K562 (cell line): ENCODE measurements around the gene PRPF8. TPM values are rescaled to one million over a fixed set of nuclear protein-coding genes. Genes with fewer than 3 reads are reported as not detected.

Source experiments
- ATAC-seq: fragments of 200-7000 bp; cut with Tn5 transposase; 3 replicates; pipeline ENCODE4 v1.9.1; 2020; ENCODE audit warnings: moderate library complexity
- BruUV-seq: library from RNA; stranded (reverse); fragments of 400-500 nt; replicated peaks from 2 replicates; lab custom pipeline; 2021; lab: Mats Ljungman, UMichigan
- CTCF ChIA-PET: fragments of 300-600 bp; formaldehyde crosslinking; extraction: SDS; loops from one replicate; lab custom pipeline; 2021; ENCODE audit warnings: low intra/inter-chr PET ratio; lab: Yijun Ruan, JAX
- POLR2A ChIA-PET: fragments of 300-600, 350-650 bp; sonication (Branson Sonifier 250); formaldehyde crosslinking; extraction: SDS; loops from one replicate; lab custom pipeline; 2021; ENCODE audit warnings: antibody characterized with exemption, inconsistent platforms; lab: Yijun Ruan, JAX
- DNase-seq, 4 experiments: peaks; one replicate each; pipeline versions ENCODE4 v3.0.0 to v3.0.0-alpha.2; 2011 to 2018; ENCODE audit warnings: low spot score in 3 of 4, mixed read lengths in 3 of 4; ENCODE audit errors: extremely low read depth in 1 of 4
- FAIRE-seq: peaks from 2 replicates; lab custom pipeline; 2011; peaks lifted over from hg19 to GRCh38; lab: Jason Lieb, UNC
- H2AFZ ChIP-seq: 2 replicates; pipeline ENCODE4 v1.6.0; 2011; ENCODE audit warnings: low read depth, low read length, control low read depth, inconsistent platforms
- H3K27ac ChIP-seq: fragments of 200-600 bp; 3 replicates; pipeline ENCODE4 v1.8.0; 2011; ENCODE audit warnings: low read depth, mild to moderate bottlenecking, control low read depth, inconsistent platforms, low read length, moderate library complexity, mixed read lengths; ENCODE audit errors: extremely low read depth
- H3K27me3 ChIP-seq, 2 experiments: fragments of 300-600 bp in 1 of 2; 2 replicates in 1 of 2; 3 replicates in 1 of 2; pipeline versions ENCODE4 v1.6.0 to v1.8.0; 2011; ENCODE audit warnings: inconsistent platforms in 2 of 2, low read length in 2 of 2, mild to moderate bottlenecking in 1 of 2, mixed read lengths in 1 of 2, moderate library complexity in 1 of 2; ENCODE audit not compliant: control insufficient read depth in 2 of 2, insufficient read depth in 2 of 2
- H3K36me3 ChIP-seq: fragments of 300-600 bp; 3 replicates; pipeline ENCODE4 v1.8.0; 2011; ENCODE audit warnings: mild to moderate bottlenecking, low read length, inconsistent platforms; ENCODE audit not compliant: control insufficient read depth, insufficient read depth
- H3K4me1 ChIP-seq, 2 experiments: fragments of 200-600 bp in 1 of 2; replicated peaks in 1 of 2; 2 replicates in 1 of 2; 3 replicates in 1 of 2; pipeline versions ENCODE4 v1.5.1 to v1.8.0; 2011; ENCODE audit warnings: inconsistent platforms in 2 of 2, low read length in 2 of 2, mild to moderate bottlenecking in 1 of 2, mixed read lengths in 1 of 2, moderate library complexity in 1 of 2; ENCODE audit not compliant: control insufficient read depth in 2 of 2, insufficient read depth in 2 of 2
- H3K4me2 ChIP-seq: 2 replicates; pipeline ENCODE4 v1.6.1; 2011; ENCODE audit warnings: low read length, control low read depth, inconsistent platforms, mixed read lengths; ENCODE audit not compliant: insufficient read depth
- H3K4me3 ChIP-seq: fragments of 200-600 bp; sonication (generic), shearing (Covaris generic); 2 replicates; pipeline ENCODE4 v1.5.1; 2016; ENCODE audit warnings: control low read depth, inconsistent platforms
- H3K79me2 ChIP-seq: fragments of 200-600 bp; 3 replicates; pipeline ENCODE4 v1.8.0; 2011; ENCODE audit warnings: low read length, inconsistent platforms; ENCODE audit not compliant: control insufficient read depth, insufficient read depth
- H3K9ac ChIP-seq, 2 experiments: 2 replicates each; pipeline versions ENCODE4 v1.6.0 to v1.6.1; 2011; ENCODE audit warnings: low read depth in 2 of 2, low read length in 2 of 2, control low read depth in 1 of 2, inconsistent platforms in 1 of 2, mild to moderate bottlenecking in 1 of 2, mixed read lengths in 1 of 2; ENCODE audit not compliant: insufficient read depth in 1 of 2
- H3K9me1 ChIP-seq: one replicate; pipeline ENCODE4 v1.6.0; 2011; ENCODE audit warnings: inconsistent platforms, mild to moderate bottlenecking, low read length, moderate library complexity; ENCODE audit not compliant: control insufficient read depth, insufficient read depth
- H3K9me3 ChIP-seq: replicated peaks from 2 replicates; pipeline ENCODE4 v1.5.1; 2011; ENCODE audit warnings: low read depth, low read length, inconsistent platforms; ENCODE audit not compliant: control insufficient read depth, insufficient read depth
- H4K20me1 ChIP-seq: replicated peaks from 2 replicates; pipeline ENCODE4 v1.6.1; 2011; ENCODE audit warnings: low read length, inconsistent platforms, mixed read lengths; ENCODE audit not compliant: control insufficient read depth, insufficient read depth
- DMBX1 ChIP-seq: fragments of 250-450 bp; sonication (Bioruptor Pico); IDR thresholded peaks from 2 replicates; pipeline ENCODE4 v1.8.0; 2022; ENCODE audit warnings: inconsistent platforms, mild to moderate bottlenecking, moderate library complexity, borderline replicate concordance
- E2F8 ChIP-seq: fragments of 450-650 bp; IDR thresholded peaks from 2 replicates; pipeline ENCODE4 v1.7.1; 2018; ENCODE audit warnings: mild to moderate bottlenecking, low read depth; ENCODE audit not compliant: partially characterized antibody
- EHMT2 ChIP-seq: fragments of 450-650 bp; IDR thresholded peaks from 2 replicates; pipeline ENCODE4 v1.6.1; 2018; ENCODE audit warnings: antibody characterized with exemption
- POLR2B ChIP-seq: fragments of 450-650 bp; IDR thresholded peaks from 2 replicates; pipeline ENCODE4 v1.6.1; 2018; ENCODE audit warnings: low read depth; ENCODE audit not compliant: partially characterized antibody
- POLR3G ChIP-seq: IDR thresholded peaks from 2 replicates; pipeline ENCODE4 v1.6.1; 2011; ENCODE audit not compliant: insufficient read length, insufficient replicate concordance; ENCODE audit errors: extremely low read depth
- SIN3B ChIP-seq: fragments of 450-650 bp; IDR thresholded peaks from 2 replicates; pipeline ENCODE4 v1.6.1; 2017; ENCODE audit warnings: low read depth, mild to moderate bottlenecking, moderate library complexity
- SMARCB1 ChIP-seq: IDR thresholded peaks from 2 replicates; pipeline ENCODE4 v1.6.1; 2011; ENCODE audit warnings: improper control_type of control experiment, low read depth; ENCODE audit not compliant: insufficient read length
- USF1 ChIP-seq: sonication (generic); formaldehyde crosslinking; IDR thresholded peaks from 2 replicates; pipeline ENCODE4 v1.9.0; 2022; ENCODE audit warnings: mild to moderate bottlenecking, missing genetic modification reagents
- WGBS: fragments of 100-300 bp; shearing (Covaris generic); methylation state at CpG from one replicate; pipeline ENCODE4 v1.1.6; 2016; ENCODE audit warnings: low coverage, mixed read lengths; ENCODE audit not compliant: insufficient coverage; ENCODE audit errors: missing lambda C conversion rate; 5-methylcytosine and 5-hydroxymethylcytosine counted together
- in situ Hi-C: fragments of 300-500 bp; cut with MboI; formaldehyde crosslinking; loops from 4 replicates; pipeline ENCODE4 v1.15.0; 2018; ENCODE audit warnings: inconsistent platforms, mixed read lengths
- intact Hi-C: fragments of 100-400 bp; cut with micrococcal nuclease; formaldehyde crosslinking; loops from 2 replicates; pipeline ENCODE4 v1.14.2; 2022
- polyA plus RNA-seq, 8 experiments: library from polyadenylated mRNA; depleted of rRNA in 4 of 8; stranded (reverse) in 5 of 8; unstranded in 3 of 8; fragments of >200 nt; fragmentation: Nextera tagmentation in 2 of 8; fragmentation: Illumina TruSeq in 1 of 8; extraction: Ambion mirVana in 2 of 8; extraction: Trizol in 1 of 8; gene quantifications; 2 replicates each; pipeline versions ENCODE4 v1.2.1 to v1.2.3, GENCODE V29; 2011 to 2014; ENCODE audit warnings: inconsistent platforms in 1 of 8, missing spikeins in 1 of 8
- total RNA-seq, 7 experiments: library from RNA; depleted of rRNA in 6 of 7; stranded (reverse); fragments of >200 nt in 6 of 7; fragmentation: Illumina TruSeq in 2 of 7; extraction: Trizol in 2 of 7; gene quantifications; 2 replicates each; pipeline versions ENCODE4 v1.2.1 to v1.2.3, GENCODE V29; 2011 to 2021; ENCODE audit warnings: low replicate concordance in 1 of 7
- TF ChIP-seq, protein P1 (sequence below): sonication (generic); formaldehyde crosslinking; IDR thresholded peaks from 2 replicates; pipeline ENCODE4 v1.8.1; 2023; ENCODE audit warnings: mild to moderate bottlenecking, missing genetic modification reagents
- TF ChIP-seq, protein P2 (sequence below): fragments of 150-350 bp; IDR thresholded peaks from 2 replicates; pipeline ENCODE4 v1.6.1; 2014; ENCODE audit warnings: low read depth, mild to moderate bottlenecking, low read length, borderline replicate concordance
- TF ChIP-seq, protein P3 (sequence below): fragments of 450-650 bp; formaldehyde crosslinking; IDR thresholded peaks from 2 replicates; pipeline ENCODE4 v1.4.0; 2022; ENCODE audit warnings: mild to moderate bottlenecking, moderate library complexity

The PRPF8 gene
- total and polyA plus RNA-seq, 9 of the 15 experiments (the other 6 are each of a cell fraction or from before 2014, with no cell fraction given) = 64.3 to 294 (median 85.9) TPM

- CTCF ChIA-PET = no interaction called here
- no peak for FAIRE-seq
- TF ChIP-seq, protein P1, sequence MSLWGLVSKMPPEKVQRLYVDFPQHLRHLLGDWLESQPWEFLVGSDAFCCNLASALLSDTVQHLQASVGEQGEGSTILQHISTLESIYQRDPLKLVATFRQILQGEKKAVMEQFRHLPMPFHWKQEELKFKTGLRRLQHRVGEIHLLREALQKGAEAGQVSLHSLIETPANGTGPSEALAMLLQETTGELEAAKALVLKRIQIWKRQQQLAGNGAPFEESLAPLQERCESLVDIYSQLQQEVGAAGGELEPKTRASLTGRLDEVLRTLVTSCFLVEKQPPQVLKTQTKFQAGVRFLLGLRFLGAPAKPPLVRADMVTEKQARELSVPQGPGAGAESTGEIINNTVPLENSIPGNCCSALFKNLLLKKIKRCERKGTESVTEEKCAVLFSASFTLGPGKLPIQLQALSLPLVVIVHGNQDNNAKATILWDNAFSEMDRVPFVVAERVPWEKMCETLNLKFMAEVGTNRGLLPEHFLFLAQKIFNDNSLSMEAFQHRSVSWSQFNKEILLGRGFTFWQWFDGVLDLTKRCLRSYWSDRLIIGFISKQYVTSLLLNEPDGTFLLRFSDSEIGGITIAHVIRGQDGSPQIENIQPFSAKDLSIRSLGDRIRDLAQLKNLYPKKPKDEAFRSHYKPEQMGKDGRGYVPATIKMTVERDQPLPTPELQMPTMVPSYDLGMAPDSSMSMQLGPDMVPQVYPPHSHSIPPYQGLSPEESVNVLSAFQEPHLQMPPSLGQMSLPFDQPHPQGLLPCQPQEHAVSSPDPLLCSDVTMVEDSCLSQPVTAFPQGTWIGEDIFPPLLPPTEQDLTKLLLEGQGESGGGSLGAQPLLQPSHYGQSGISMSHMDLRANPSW (CRISPR knock-in tag) = no peak
- TF ChIP-seq SMARCB1 (no peak), EHMT2 (no peak), POLR3G (no peak), USF1 (CRISPR knock-in tag) (no peak), DMBX1 (CRISPR knock-in tag) (no peak), SIN3B (no peak), E2F8 (no peak), POLR2B (no peak)
- TF ChIP-seq, protein P2, sequence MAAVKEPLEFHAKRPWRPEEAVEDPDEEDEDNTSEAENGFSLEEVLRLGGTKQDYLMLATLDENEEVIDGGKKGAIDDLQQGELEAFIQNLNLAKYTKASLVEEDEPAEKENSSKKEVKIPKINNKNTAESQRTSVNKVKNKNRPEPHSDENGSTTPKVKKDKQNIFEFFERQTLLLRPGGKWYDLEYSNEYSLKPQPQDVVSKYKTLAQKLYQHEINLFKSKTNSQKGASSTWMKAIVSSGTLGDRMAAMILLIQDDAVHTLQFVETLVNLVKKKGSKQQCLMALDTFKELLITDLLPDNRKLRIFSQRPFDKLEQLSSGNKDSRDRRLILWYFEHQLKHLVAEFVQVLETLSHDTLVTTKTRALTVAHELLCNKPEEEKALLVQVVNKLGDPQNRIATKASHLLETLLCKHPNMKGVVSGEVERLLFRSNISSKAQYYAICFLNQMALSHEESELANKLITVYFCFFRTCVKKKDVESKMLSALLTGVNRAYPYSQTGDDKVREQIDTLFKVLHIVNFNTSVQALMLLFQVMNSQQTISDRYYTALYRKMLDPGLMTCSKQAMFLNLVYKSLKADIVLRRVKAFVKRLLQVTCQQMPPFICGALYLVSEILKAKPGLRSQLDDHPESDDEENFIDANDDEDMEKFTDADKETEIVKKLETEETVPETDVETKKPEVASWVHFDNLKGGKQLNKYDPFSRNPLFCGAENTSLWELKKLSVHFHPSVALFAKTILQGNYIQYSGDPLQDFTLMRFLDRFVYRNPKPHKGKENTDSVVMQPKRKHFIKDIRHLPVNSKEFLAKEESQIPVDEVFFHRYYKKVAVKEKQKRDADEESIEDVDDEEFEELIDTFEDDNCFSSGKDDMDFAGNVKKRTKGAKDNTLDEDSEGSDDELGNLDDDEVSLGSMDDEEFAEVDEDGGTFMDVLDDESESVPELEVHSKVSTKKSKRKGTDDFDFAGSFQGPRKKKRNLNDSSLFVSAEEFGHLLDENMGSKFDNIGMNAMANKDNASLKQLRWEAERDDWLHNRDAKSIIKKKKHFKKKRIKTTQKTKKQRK = no peak
- TF ChIP-seq, protein P3, sequence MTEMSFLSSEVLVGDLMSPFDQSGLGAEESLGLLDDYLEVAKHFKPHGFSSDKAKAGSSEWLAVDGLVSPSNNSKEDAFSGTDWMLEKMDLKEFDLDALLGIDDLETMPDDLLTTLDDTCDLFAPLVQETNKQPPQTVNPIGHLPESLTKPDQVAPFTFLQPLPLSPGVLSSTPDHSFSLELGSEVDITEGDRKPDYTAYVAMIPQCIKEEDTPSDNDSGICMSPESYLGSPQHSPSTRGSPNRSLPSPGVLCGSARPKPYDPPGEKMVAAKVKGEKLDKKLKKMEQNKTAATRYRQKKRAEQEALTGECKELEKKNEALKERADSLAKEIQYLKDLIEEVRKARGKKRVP (CRISPR knock-in tag) = no peak
Measured at GRCh38 chr17:1686086-1686485, 1.4 kb upstream of the PRPF8 start.

More at GRCh38 chr17:1686086-1686485, 1.4 kb upstream of the PRPF8 start:
- in situ Hi-C loops = no loop called here
- BruUV-seq = no TSS peak
- intact Hi-C loops = no loop called here
- no peak for ATAC-seq
- Histone ChIP-seq H3K4me1 (peaks cover 6 to 11% of the 10 kb centered on the region in 2 experiments; a peak in 4 of 5 replicates), H3K4me3 (no peak overlapping the region), H3K9me3 (no peaks in the 10 kb centered on the region), H3K27ac (no peak overlapping the region), H3K4me2 (no peak overlapping the region), H3K9ac (no peak overlapping the region), H3K79me2 (peaks cover 36% of the 10 kb centered on the region), H3K36me3 (peaks cover 25% of the 10 kb centered on the region), H2AFZ (no peak overlapping the region), H3K27me3 (no peaks in the 10 kb centered on the region), H4K20me1 (peaks cover 13% of the 10 kb centered on the region; the same call in 1 of the 2 replicates), H3K9me1 (peaks cover 4% of the 10 kb centered on the region)
- 64% methylated on average over 6 of the region's 7 CpGs for WGBS
- POLR2A ChIA-PET = no interaction called here
- DNase-seq = no peak
